Fibroblast of skin of left biceps (primary cell): Measurements from ENCODE around the gene ZFP36L1.
A peak's percentile ranks its signal among the peaks of the same experiment; 100 is the strongest.

Experiments
- DNase-seq, 2 experiments: peaks; one replicate each; pipeline ENCODE4 v3.0.0-alpha.2; 2013; ENCODE audit warnings: low read depth in 2 of 2

Gene ZFP36L1

DNA sequence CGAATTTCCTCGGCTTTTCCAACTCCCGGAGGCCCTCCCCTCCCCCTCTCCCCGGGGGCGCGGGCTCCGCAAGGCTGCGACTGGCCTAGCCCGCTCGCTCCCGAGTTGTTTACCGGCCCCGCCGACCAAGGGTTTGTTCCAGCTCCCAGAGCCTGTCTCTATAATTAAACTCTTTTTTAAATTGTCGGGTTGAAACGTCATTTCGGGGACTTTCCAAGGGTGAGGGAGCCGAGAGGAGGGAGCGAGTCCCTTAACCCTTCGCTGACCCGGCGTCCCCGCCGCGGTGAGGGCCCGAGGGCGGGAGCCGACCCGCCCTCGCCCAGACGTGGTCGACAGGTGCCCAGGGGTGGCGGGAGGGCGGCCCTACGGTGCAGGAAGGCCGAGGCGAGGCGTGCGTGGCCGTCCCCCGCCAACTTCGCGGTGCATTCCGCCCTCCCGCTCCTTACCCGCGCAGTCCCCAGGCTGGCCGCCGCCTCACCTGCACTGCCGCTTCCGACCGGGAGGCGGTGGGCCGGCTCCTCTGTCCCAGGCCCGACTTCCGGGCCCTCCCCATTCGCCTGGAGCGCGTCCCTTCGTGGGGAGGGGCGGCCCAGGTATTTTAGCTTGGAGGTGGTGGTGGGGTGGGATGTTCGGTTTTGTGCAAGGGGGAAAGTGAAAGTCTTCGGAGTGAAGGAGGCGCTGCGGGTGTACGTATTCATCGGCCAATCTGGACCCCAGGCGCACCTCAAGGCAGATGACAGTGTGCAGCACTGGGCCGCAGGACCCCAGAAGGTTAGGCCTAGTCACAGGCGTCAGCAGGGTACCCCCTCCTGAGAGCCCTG, 2.9 kb upstream of the ZFP36L1 start:
- peak in 1 of 2 experiments; percentile 46 for DNase-seq

DNA sequence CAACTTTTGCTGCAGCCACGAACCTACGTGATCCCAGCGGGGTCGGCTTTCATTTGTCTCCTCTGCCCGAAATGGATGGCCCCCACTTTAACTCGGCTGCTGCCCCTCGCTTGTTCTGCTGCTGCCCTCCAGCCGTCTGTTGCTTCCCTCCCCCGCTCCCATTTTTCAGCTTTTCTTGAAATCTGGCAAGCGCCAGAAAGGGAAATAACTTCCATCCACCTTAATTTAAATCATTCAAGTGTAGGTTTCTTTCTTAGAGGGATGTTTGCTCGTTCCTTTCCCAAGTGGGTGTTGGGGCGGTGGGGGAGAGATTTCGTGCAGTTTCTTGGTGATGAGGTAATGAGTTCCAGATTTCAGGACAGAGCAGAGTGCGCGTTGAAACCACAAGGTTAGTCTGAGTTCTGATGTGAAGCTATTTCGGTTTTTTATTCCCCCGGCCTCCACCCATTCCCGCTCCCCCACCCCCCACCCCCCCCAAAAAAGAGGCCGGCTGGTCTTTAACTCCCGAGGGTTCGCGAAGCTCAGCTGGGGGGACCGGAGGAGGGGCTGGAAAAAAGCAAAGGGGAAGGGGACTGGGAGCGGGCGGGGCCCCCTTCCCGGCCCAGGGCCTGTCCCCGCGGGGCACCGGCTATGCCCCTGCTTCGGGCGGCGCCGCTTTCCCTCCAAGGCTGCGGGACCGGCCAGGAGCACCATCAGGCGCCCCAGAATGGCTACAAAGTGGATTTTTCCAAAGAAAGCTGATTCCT, 2.2 kb upstream of the ZFP36L1 start:
- DNase-seq = peak; percentile 98

DNA sequence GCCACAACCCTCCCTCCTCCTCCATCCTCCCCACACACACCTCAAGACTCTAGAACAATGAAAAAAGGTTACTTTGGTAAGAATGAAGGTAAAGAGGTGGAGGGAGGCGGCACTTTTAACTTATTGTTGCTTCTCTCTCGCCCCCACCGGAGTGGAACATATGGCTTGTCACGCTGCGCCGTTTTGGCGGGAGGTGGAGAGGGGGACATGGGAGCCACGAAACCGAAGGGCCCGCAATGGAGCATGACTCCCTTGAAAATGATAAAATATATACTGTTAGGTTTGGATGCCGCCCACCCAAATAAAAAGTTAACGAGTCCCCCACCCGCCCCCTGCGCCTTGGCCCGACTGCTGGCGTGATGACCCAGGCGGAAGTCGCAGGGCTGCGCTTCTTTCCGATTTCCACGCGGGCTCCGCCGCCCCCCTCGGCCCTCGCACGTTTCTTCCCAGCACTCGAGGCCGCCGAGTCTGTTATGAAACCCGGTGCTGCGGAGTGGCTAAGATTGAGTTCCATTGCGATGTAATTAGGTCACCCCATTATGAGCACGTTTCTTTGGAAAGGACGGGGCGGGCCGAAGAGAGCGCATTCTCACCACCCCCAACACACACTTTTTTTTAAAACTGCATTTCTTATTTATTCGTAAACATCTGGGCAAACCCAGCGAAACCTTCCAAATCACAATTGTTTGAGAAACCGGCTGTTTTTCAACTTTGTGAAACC, 1.4 kb upstream of the ZFP36L1 start:
- peak; percentile 90 to 93 for DNase-seq

DNA sequence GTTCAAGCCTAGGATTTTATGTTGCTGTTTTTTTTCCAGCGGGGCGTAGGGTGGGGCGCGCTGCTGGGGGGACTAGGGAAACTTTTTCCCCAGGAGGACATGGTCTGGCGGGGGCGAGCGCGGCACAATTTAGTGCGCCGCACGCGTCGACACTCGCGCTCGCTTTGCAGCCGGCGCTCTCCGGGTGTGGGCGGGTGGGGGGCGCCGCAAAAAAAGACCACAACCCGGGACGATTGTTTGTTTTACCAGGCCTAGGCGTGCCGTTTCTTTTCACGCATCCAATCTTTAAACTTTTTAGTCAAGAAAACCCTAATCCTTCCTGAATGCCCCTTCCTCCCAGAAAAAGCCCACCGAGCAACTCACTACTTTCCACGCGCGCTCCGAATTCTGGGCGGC, 865 bp upstream of the ZFP36L1 start:
- DNase-seq = no peak

DNA sequence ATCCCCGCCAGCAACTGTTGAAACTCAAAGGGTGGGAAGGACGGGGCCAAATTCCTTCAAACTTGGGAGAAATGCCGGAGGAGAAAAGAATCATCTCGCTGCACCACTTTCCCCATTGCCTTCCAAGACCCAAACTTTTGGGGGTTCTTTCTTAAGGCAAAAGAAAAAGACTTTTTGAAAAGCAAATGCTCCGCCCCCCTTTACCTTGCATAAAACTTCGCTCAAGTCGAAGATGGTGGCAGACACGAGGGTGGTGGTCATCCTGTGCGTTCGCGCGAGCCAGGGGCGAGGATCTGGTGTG, 239 bp downstream of the ZFP36L1 start:
- no peak for DNase-seq

DNA sequence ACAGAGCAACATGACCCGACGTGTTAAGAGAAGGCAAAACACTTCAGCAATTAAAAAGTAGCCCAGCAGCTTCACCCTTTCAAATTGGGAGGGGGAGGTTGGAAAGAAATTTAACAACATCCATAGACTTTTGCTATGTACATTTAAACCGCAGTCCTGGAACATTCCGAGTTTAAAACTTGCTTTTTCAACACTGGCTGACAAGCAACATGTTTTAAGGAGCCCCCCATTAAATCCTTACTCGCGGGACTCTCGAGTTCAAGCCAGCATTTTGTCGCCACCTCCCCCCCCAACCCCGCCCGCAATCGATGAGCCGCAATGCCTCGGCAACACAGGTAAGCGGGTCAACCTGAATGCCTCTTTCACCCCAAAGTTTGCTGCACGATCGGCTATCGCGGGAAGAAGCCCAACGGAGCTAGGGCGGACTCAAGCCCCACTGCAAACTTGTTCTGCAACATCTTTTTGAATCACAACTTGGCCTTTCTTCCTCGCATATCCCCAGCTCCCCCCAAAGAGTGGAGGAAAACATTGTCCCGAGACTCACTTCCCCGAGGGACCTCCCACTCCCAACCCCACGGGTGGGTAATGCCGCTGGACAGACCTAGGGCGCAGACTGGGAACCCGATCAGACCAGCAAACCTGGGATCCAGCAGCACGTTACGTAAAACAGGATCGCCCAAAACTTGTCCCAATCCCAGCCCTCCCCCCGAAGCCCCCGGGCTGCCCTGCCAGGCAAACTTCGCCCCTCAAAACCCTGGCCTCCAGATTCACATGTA, 777 bp downstream of the ZFP36L1 start:
- no peak for DNase-seq

DNA sequence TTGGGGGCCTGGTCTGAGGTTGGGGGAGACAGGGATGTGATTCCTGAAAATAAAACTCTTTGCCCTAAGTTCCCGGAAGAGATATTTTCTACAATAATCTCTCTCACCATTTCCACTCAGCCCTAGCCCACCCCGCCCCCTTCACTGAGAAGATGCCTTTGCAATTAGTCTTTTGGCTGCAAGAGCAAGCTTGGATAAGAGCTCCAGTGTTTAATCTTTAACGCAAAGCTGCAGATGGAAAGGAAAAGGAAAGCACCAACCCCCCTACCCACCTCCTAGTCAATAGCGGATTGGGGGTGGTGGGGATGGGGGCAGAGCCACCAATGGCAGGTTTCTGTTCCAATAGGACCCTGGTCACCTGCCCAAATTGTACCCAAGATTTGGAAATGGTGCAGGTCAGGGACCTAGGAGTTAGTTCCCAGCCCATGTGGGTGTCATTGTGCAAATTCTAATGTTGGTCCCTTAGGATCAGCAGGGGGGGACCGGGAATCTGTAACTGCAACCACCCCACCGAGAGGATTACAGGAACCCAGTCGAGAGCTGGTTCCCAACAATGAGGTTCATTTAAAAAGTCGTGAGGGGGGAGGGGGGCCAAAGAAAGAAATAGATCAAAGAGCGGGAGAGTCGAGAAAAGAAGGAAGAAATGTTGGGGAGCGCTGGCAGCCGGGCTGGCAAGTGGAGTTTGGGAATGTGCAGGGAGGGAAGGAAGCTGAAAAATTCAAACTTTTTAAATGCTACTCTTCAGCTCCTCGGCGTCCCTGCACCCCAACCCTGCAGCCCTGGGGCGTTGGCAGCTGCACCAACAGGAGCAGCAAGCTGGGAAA, 1.6 kb downstream of the ZFP36L1 start:
- no peak for DNase-seq

DNA sequence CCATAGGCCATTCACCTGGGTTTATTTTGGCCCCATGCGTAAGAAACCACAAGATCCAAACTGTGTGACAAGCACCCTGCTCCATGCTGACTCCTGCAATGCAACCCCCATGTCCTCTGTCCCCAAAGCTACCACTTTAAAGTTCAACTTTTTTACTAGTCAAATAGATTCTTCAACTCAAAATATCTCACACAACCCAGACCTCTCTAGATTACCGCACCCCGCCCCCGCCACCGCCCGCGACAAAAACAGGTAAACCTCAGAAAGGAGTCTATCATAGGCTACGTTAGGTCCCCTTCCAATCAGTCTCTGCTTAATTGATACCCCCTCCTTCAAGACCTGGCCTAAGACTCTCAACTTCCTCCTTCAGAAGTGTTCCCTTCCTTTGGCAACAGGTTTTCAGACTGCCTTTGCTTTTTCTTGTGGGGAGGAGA, 2.2 kb downstream of the ZFP36L1 start:
- DNase-seq = no peak

DNA sequence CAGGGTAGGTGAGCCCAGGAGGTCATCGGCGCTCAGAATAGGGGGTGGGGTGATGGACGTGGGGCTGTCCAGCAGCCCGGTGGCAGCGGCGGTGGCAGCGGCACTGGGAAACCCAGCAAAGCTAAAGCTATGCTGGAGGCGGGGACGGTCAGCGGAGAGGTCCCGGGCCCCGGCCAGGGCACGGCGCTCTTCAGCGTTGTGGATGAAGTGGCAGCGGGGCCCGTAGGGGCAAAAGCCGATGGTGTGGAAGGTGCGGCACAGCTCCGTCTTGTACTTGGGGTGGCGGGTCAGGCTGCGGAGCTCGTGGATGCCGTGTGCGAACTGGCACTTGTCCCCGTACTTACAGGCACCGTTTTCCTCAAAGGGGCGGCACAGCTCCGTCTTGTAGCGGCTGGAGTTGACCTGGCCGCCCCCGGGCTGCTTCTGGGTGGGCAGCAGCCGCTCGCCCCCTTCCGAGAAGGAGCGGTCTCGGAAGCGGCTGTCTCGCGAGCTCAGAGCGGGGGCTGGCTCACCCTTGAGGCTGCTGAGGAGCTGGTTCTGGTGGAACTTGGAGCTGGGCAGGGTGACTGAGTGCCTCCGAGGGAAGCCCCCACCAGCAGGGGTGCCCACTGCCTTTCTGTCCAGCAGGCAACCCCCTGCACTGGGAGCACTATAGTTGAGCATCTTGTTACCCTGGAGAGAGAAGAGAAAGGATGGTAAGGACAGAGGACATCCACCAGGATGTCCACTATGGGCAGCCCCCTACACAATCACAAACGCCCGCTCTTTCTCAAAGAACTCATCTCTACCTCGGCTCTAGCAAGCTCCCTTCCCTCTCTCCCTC, 2.8 kb downstream of the ZFP36L1 start:
- DNase-seq = no peak

DNA sequence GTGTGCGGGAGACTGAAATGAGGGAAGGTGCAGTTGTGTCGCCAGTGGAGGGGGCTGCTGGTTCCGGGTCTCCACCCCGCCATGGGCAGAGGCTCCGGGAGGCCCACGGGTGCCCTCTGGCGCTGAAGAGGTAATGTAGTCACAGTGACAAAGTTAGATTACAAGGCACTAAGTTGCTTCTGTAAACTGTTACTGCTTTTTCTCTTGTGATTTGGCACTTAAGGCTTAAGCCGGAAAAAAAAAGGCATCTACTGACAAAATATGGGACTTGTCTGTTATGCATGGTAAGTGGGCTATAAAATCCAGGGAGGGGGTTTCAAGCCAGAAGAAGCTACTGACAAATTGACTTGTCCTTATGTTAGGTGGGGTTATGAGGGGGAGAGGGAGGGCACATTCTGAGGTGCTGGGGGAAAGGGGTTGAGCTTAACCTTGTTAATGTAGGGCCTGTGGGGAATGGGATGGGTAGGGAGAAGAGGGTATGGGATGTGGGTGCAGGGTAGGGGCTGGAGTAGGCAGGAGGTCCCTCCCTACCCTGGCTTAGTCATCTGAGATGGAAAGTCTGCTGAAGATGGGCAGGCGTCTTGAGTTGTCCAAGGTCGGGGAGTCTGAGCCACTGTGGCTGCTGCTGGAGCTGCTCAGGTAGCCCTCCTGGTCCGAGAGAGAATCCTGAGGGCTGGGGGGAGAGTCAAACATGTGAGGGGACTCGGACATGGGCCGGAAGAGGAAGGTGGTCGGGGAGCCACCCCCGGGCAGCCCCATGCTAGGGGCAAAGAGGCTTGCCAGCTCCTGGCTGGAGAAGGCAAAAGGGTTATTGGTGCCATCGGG, 3.7 kb downstream of the ZFP36L1 start:
- no peak for DNase-seq

DNA sequence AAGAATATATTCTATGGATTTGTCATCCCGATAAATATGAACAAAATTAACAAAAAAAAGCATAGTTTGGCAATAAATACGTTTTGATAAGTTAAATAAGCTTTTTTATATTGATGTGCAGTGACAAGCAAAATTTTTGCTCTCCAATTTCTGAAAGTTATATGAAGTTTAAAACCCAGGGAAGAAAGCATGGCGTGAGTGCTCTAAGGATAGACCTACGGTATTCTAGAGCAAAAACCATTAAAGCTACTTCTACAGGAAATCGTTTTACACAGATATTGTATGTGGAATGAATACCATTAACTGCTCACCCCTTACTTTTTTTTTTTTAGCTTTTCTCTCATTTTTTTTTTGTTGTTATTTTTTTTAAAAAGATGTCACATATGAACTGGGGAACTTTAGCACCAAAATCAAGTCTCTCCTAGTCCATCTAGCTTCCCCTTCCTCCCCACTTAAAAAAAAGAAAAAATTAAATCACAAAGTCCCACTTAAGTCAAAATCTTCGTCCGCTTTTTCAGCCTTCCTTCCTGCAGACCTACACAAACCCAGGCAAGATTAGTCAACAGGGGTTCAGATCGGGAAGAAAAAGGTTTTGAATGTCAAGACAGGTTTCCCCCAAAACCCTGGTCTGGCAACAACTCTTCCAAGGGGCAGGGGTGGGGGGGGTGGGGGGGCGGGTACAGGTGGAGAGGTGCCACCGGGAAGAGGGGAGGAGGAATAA, 4.4 kb downstream of the ZFP36L1 start:
- no peak for DNase-seq

DNA sequence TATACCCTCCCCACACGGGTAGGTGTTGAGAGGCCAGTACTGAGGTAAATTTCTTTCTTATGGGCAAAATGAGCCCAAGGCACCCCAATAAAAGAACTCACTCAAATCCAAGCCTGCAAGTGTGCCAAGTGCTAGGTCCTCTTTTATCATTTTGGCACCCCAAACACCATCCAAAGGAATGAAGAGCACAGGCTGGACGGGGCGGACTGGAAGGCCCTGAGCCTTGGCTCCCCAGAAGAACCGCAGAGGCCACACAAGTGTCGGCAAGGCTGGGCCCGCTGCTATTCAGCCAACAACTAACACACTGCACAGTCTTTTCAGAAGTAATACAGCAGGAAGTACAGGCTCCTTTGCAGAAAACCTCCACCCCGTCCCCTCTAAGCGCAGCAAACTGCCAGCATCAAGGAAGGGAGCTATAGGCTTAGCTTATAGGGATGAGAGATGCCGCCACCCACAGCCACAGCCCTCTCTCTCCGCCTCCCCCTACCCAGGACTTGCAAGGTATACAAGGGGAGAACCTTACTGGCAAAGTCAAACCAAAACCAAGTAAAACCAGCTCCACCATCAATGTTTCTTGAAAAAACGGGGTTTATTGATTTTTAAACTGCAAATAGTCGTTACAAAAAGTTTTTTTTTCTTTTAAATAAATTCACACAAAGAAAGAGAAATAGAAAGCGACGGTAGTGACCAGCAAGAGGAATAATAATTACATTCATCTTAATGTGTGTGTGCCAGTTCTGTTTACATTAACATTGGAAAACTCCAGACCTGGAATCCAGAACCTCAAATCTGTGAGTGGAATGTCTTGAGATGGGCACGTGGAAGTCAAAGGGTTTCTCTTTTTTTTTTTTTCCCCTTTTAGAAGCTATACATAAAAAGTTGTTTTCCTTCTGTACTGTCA, 5.5 kb downstream of the ZFP36L1 start:
- no peak for DNase-seq

DNA sequence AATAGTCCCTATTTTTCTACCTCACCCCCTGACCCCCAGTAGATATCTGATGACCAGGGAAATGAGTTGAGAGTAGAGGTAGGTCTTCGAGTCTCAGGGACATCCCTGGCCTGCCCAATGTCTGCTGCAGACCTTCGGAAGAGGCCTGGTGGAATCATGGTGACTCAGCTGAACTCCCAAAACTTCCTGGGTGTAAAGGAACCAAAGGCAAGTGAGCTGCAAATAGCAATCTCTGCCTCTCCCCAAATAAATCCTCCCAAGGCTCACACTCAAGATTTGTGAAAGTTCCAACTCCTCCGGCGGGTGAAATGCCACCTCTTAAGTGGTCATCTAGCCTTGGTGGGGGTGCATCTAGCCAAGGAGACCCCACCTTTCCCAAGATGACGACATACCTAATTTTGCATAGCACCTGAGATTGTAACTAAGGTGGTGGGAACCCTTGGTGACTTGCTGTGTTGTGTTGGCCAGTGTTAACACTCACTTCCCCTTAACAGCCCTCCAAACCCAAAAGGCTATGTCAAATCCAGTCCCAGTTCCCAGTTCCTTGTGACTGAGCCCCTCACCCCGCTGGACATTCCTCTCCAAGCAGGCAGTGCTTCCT, 6.3 kb downstream of the ZFP36L1 start:
- DNase-seq = peak in 1 of 2 experiments; percentile 56

DNA sequence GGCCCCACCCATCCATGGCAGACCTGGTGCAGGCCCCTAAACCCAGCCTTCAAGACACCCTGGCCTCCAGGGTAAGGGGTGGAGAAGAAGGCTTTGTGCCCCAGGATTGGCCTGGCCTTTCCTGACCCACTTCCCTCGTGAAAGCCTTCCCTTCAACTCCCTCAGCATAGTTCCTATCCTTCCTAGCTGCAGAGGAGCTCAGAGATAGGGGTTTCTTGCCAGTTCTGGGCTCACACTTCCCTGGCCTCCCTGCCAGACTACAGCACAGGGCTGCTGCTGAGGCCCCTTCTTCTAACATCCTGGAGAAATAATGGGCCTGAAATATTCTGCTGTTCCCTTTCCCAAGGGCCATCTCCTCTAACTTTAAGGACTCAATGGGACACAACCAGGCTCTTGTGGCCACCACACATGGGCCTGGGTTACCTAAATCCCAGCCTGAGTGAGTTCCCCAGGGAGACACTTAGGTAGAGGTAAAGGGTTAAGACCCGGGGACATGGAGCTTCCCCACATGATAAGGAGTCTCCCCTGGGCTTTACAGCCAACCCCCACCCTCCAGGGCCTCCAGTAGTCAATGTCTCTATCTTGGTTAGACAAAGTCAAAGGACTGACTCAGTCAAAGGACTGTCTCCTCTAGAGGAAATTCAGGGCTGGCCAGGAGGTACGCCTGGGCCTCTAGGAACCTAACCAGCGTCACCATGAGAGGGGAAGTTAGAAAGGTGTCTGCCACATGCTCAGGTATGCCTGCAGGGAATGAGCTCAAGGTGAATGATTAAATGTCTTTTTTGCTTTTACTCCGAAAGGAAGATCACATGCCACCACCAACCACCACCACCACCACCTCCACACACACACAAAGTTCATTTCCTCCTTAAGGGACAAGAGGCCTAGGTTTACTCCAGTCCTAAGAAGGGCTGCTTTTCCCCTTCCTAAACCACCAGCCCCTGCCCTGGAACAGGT, 7.1 kb downstream of the ZFP36L1 start:
- DNase-seq = peak in 1 of 2 experiments; percentile 48

DNA sequence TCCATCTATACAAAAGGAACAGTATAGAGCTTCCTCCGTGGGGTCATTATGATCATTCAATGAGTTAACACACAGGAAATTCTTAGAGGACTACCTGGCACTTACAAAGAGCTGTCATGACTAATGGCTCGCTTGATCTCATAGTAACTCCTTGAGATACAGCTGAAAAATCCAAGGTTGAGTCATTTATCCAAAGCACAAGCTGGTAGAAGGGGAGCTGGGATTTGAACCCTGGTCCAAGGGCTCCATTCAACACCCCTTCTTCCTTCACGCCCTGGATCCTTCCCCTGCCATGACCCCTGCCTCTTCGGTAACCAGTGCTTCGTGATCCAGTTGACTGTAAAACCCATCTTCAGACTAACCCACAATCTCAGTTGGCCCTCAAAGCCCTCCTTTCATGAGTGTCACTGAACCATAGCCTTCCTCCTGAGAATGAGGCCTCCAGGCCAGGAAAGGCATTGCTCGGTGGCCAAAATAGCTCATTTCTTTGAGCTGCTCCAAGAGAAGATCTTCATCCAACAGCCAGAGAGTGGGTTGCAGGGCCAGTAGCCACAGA, 7.8 kb downstream of the ZFP36L1 start:
- DNase-seq = no peak
